ENCODE measurements around the gene LSM14A.

DNA sequence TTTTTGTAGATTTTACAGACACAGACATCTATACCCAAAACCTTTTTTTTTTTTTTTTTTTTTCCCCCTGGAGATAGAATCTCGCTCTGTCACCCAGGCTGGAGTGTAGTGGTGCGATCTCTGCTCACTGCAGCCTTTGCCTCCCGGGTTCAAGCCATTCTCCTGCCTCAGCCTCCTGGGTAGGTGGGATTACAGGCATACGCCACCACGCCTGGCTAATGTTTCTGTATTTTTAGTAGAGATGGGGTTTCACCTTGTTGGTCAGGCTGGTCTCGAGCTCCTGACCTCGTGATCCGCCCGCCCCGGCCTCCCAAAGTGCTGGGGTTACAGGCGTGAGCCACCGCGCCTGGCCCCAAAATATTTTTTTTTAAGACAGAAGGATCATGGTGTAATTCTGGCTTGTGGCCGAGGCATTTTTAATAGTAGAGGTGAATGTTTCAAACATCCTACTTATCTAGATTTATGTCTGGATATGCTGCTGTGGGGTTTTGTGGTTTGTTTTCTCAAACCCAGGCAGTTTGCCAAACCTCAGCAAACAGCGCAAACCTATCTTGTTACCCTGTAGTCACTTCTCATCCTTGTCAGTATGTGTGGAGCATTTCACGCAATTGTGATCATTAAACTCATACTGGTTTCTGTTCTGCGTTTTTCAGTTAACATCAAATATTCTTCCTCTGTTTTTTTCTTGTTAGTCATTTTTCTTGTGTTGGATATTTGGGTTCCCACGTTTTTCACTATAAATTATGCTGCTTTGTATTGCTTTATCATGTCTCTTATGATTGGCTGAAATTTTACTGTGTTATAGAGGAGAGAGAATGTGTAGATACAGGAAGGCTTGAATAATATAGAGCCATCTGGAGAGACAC, 45.9 kb downstream of the LSM14A start:
- TF ChIP-seq CTCF (IDR thresholded peaks at IDR 0.05; ENCODE audit: low read length) = no peak
- no peak for TF ChIP-seq EZH2 (optimal IDR thresholded peaks at IDR 0.05; ENCODE audit: low read depth, low read length)
- TF ChIP-seq EZH2phosphoT487 (IDR thresholded peaks at IDR 0.05; ENCODE audit: low read length) = no peak

Data from MM.1S (cell line).